Activated naive CD4-positive, alpha-beta T cell treated with anti-CD3 and anti-CD28 coated beads, Interleukin-2, amount 50 U/mL, for 16 hours (primary cell): ENCODE results near the gene LMO1.

ENCODE experiments used
- DNase-seq: peaks from one replicate; pipeline ENCODE4 v3.0.0-alpha.2; 2020

LMO1 gene

DNA sequence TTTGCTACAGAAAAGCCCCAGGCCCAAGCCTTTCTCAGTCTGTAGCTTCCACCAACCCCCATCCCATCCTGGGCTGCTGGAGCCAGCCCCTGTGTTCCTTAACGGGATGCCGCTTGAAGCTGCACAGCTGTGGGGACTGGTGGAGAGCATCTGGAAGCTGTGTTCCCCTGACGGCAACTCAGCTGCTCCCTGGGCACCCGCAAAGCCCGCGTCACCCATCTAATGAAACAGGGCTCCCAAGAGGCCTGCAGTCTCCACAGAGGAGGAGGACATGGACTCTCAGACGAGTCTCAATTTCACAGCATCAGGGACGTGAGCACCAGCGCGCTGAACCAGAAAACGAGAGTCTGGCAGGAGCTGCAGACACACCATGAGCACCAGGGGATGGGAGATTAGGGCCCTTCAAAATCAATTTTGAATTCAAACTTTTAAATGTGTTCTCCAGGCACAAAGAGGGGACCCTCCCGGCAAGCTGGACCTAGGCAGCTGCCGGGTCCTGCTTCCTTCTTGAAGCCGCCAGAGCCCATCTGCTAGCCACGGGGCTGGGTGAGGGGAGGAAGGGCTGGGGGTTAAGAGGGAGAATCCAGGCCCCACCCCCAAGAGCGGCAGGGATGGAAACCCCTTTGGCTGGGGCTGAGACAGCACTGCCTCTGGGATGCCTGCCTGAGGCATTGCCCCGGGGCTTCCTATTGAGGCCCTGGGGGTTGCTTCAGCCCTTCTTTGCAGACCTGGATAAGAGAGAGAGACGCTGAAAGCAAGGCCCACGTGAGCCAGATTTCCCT lies 21.0 kb downstream of the LMO1 start:
- no peak for DNase-seq

GRCh38 chr11:8242118-8242475 lies 21.6 kb downstream of the LMO1 start:
- no peak for DNase-seq

DNA sequence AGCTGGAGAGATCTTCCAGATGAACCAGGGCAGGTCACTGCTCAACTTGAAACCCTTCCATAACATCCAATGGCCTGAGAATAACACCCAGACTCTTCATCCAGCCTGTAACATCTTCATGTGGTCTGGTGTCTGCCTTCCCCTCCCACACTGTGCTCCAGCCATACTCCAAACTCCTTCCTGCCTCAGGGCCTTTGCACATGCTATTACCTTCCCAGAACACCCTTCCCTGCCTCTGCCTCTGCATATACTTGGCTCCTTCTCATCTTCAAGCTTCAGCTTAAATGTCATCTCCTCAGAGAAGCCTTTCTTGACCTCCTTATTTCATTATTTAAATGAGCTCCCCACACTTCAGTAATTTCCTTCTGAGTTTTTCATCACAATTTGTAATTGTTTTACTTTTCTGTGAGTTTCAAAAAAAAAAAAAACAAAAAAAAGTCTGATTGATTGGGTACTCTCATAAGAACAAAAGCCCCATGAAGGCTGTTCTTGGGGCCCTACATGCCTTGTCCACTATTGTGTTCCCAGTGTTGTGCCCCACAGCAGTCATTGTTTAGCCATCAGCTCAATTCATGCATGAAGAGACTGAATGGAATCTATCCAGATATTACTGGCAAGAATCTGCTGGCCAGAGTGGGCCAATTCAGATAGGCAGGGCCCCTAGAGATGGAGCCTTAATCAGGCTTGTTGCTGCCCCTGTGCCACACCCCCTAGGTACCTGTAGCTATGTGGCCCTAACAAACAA lies 22.1 kb downstream of the LMO1 start:
- DNase-seq, result no peak

DNA sequence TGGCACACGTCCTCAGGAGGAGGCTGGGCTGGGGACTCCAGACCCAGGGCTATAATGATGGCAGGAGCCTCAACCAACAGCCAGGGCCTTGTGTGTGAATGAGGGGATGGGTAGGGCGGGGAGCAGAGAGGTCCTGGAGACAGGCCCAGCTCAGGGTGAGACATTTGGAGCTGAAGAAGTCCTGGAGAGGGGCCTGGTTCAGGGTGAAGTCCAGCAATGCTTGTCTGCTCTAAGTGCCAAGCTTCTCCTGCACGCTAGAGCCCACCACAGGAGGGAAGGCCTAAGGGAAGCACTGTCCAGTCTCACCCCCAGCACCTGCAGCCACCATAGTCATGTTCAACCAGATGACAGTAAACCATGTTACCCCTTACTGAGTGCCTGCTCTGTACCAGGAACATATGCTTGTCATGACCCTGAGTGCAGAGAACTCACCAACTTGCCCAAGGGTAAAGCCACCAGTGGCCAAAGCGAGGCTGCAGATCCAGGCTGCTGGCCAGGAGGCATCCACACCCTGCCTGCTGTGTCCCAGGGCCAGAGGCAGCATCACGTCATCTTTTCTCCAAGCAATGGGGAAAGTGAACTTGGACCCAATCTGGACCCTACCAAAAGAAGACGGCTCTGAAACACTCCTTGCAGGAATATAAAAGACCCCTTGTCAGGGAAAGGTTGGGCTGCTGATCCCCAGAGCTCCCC lies 24.0 kb downstream of the LMO1 start:
- no peak for DNase-seq

DNA sequence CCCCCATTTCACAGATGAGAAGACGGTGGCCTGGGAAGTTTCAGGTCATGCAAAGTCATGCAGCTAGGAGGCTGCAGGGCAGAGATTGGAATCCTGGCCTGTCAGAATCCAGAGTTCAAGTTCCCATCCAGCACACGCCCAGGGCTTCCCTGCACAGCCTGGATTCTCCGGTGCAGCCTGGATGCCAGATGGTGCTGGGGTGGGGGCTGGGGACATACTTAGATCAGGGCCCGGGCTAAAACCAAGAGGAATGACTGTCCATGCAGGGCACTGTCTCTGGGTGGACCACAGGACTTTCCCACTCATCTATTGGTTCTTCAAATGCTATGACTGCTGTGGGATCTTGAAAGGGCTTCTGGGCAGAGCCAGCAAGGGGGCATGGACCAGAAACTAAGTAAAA lies 24.6 kb downstream of the LMO1 start:
- no peak for DNase-seq

DNA sequence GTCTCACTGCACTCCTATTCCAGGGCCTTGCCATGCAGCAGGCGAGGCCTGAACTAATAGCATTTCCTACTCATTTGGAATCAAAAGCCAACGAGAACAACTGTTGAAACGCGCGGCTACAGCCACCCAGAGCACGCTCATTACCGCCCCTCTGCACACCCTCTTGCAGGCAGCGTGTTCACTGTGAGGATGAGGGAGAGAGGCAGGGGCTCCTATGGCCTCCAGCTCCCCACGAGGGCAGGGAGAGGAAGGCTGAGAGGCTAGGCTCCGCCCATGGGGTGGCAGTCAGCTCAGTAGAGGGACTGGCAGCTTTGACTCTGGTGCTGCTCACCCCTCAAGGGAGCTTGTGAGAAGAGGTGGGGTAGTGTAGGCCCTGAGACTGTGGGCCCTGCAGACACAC lies 26.2 kb downstream of the LMO1 start:
- no peak for DNase-seq

DNA sequence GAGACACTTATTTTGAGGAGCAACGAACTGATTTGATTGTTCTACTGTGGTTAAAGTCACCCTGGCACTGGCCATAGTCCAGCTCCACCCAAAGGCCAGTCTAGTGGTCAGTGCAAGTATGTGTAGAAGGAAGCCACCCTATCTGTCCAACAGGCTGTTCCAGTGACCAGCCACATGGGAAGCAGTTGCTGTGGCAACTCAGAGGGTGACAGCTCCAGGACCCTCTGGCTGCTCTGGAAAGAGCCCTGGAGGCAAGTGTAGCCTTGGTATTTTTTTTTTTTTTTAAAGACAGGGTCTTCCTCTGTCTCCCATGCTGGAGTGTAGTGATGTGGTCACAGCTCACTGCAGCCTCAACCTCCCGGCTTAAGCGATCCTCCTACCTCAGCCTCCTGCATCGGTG lies 27.8 kb downstream of the LMO1 start:
- no peak for DNase-seq

DNA sequence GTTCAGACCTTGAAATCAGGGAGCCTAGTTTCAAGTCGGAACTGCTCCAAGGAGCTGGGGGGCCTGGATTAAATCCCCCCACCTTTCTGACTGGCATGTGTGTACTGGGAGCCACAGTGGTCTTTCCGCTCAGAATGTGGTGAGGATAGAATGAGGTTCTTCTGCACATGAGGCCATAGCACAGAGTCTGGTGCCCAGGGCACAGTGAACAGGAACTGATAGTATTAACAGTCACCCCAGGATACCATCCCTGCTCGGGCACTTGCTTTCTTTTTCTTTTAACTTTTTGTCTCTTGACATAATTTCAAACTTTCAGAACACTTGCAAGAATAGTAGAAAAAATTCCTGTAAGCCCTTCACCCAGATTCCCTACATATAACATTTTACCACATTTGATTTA lies 28.8 kb downstream of the LMO1 start:
- DNase-seq, result no peak

DNA sequence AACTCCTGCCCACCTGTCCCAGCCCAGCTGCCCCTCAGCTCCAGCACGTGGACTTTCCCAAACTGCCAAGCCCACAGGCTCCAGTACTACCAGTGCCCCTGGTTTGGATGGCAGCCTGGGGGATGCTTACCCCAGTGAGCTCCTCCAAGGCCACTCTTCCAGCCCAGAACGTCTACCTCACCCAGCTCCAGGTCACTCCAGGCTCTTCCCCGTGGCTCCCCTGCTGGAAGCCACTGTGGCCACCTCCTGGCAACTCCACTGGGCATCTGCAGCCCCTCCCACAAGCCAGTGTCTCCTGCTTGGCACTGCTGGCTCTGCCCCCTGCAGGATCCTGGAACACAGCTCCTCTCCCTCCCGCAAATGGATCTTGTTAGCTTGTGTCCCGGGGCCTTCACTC lies 29.3 kb downstream of the LMO1 start:
- DNase-seq, result no peak

GRCh38 chr11:8233691-8234424 lies 29.8 kb downstream of the LMO1 start:
- no peak for DNase-seq

GRCh38 chr11:8232849-8233606 lies 30.6 kb downstream of the LMO1 start:
- DNase-seq, result no peak

- DNase-seq, result no peak
Measured at GRCh38 chr11:8232414-8232813, 31.3 kb downstream of the LMO1 start.

- DNase-seq, result no peak
Measured at GRCh38 chr11:8231979-8232378, 31.7 kb downstream of the LMO1 start.

DNA sequence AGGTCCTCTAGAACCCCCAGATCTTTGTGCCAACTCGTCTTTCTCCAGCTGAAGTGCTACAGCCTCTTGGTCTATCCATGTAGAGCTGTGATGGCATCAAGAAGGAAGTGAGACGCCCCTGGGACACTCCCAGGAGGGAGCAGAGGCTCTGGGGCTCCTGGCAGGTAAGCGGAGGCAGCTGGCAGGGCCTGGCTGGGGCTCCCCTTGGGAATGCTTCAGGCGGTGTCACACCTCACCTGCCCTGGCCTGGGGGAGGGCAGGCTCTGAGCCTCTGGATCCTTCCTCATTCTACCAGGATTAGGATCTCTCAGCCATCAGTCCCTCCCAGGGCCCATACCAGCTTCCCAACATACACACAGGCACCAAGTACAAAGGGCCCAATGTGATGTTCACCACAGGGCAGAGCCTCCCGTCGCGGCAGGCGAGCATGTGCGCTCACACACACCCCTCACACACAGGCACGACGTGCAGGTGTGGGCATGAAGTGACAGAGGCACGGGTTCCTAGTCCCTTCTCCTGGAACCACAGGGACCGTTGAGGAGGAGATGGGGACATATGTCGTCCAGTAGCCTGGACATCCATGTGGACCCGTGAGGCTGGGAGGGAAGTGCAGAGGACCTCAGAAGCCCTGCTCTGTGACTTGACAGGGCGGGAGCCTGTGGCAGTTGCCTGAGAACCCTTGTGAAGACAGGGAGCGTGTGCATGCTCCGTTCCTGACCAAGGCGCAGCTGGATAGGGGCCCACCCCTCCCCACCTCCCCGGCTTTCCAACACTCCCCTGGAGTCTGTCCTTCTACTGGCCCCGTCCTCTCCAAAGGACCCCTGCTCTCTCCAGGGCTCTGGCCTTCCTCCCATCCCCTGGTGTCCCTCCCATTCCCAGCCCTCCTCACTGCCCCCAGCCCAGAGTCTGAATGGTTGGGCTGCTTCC lies 32.5 kb downstream of the LMO1 start:
- DNase-seq, result no peak

- DNase-seq, result no peak
Measured at GRCh38 chr11:8230178-8230859, 33.4 kb downstream of the LMO1 start.

- DNase-seq, result no peak
Measured at GRCh38 chr11:8229299-8230177, 34.1 kb downstream of the LMO1 start.

- no peak for DNase-seq
Measured at GRCh38 chr11:8228231-8228630, 35.4 kb downstream of the LMO1 start.

DNA sequence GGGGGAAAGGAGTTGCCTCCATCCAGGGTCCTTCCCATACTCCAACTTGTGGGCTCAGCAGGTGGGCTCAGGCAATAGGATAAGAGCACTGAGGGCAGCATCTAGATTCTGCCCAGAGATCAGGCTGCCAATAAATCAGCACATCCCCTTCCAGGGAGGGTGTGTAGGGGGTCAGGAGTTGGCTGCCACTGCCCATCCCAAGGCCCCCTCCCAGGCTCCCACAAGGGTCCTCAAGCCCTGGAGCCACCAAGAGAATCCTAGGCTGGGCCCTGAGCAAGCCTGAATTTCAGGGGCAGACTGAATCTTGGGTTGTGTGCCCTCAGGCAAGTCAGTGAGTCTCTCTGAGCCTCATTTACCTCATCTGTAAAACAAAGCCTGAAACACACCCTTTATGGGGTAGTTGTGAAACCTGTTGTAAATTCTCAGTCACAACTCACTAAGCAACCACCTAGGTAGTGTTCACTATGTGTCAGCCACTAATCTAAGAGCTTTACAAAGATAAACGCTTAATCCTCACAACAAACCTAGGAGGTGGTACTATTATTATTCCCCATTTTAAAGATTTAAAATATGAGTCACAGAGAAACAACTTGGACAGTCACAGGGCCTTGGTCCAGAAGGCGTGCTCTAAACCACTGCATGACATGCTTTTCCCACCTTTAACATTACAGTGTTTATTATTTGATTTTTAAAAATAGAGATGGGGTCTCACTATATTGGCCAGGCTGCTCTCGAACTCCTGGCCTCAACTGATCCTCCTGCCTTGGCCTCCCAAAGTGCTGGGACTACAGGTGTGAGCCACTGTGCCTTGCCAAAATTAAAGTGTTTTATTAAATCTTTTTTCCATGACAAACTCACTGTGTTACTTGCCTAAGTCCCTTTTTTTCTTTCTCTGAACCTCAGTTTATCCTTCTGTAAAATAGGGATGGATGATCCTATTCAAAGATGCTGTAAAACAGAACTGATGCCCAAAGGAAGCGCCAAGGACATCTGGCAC lies 36.2 kb downstream of the LMO1 start:
- no peak for DNase-seq
